SK-N-SH treated with all-trans-retinoic acid at 6 μM for 48 hours (cell line): ENCODE results near the gene HDGFL3.

ENCODE experiments used
- BACH2 ChIP-seq: fragments of 250-450 bp; sonication (Bioruptor Pico); IDR thresholded peaks from 2 replicates; pipeline ENCODE4 v1.9.0; 2021; ENCODE audit warnings: mild to moderate bottlenecking, borderline replicate concordance
- RARB ChIP-seq: fragments of 250-450 bp; sonication (Bioruptor Pico); IDR thresholded peaks from 2 replicates; pipeline ENCODE4 v1.8.0; 2021; ENCODE audit warnings: mild to moderate bottlenecking, moderate library complexity
- TOX ChIP-seq: fragments of 250-450 bp; sonication (Bioruptor Pico); IDR thresholded peaks from 2 replicates; pipeline ENCODE4 v1.8.0; 2021; ENCODE audit warnings: mild to moderate bottlenecking, moderate library complexity, borderline replicate concordance
- ZFP3 ChIP-seq: fragments of 250-450 bp; sonication (Bioruptor Pico); IDR thresholded peaks from 2 replicates; pipeline ENCODE4 v1.5.0; 2020; ENCODE audit warnings: mild to moderate bottlenecking, moderate library complexity
- ZNF8 ChIP-seq: fragments of 450-650 bp; formaldehyde crosslinking; IDR thresholded peaks from 2 replicates; pipeline ENCODE4 v1.5.0; 2020; ENCODE audit warnings: mild to moderate bottlenecking, moderate library complexity
- TF ChIP-seq, protein P1 (sequence below): fragments of 250-450 bp; sonication (Bioruptor Pico); IDR thresholded peaks from 2 replicates; pipeline ENCODE4 v1.5.0; 2020; ENCODE audit warnings: mild to moderate bottlenecking, moderate library complexity
- TF ChIP-seq, protein P2 (sequence below): fragments of 250-450 bp; sonication (Bioruptor Pico); IDR thresholded peaks from 2 replicates; pipeline ENCODE4 v1.8.0; 2020; ENCODE audit warnings: mild to moderate bottlenecking, moderate library complexity, borderline replicate concordance

DNA sequence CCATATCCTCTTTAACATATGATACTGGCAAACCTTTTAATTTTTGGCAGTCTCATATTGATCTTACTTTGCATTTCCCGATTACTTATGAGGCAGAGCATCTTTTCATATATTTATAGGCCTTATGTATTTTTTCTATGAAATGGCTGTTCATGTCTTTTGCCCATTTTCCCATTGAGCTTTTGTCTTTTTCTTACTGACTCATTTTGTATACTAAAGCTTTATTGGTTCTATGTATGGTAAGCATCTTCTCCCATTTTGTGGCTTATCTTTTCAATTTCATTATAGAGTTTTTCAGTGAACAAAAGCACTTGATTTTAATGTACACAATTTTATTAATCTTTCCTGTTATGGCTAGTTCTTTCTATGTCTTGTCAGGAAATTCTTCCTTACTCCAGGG lies 17.2 kb downstream of the HDGFL3 start:
- no peak for TF ChIP-seq TOX
- no peak for TF ChIP-seq ZFP3 (CRISPR knock-in tag)
- TF ChIP-seq, protein P1, sequence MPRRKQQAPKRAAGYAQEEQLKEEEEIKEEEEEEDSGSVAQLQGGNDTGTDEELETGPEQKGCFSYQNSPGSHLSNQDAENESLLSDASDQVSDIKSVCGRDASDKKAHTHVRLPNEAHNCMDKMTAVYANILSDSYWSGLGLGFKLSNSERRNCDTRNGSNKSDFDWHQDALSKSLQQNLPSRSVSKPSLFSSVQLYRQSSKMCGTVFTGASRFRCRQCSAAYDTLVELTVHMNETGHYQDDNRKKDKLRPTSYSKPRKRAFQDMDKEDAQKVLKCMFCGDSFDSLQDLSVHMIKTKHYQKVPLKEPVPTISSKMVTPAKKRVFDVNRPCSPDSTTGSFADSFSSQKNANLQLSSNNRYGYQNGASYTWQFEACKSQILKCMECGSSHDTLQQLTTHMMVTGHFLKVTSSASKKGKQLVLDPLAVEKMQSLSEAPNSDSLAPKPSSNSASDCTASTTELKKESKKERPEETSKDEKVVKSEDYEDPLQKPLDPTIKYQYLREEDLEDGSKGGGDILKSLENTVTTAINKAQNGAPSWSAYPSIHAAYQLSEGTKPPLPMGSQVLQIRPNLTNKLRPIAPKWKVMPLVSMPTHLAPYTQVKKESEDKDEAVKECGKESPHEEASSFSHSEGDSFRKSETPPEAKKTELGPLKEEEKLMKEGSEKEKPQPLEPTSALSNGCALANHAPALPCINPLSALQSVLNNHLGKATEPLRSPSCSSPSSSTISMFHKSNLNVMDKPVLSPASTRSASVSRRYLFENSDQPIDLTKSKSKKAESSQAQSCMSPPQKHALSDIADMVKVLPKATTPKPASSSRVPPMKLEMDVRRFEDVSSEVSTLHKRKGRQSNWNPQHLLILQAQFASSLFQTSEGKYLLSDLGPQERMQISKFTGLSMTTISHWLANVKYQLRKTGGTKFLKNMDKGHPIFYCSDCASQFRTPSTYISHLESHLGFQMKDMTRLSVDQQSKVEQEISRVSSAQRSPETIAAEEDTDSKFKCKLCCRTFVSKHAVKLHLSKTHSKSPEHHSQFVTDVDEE (CRISPR knock-in tag), result no peak
- TF ChIP-seq, protein P2, sequence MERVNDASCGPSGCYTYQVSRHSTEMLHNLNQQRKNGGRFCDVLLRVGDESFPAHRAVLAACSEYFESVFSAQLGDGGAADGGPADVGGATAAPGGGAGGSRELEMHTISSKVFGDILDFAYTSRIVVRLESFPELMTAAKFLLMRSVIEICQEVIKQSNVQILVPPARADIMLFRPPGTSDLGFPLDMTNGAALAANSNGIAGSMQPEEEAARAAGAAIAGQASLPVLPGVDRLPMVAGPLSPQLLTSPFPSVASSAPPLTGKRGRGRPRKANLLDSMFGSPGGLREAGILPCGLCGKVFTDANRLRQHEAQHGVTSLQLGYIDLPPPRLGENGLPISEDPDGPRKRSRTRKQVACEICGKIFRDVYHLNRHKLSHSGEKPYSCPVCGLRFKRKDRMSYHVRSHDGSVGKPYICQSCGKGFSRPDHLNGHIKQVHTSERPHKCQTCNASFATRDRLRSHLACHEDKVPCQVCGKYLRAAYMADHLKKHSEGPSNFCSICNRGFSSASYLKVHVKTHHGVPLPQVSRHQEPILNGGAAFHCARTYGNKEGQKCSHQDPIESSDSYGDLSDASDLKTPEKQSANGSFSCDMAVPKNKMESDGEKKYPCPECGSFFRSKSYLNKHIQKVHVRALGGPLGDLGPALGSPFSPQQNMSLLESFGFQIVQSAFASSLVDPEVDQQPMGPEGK, result no peak
- TF ChIP-seq ZNF8 (CRISPR knock-in tag), result no peak
- TF ChIP-seq RARB (CRISPR knock-in tag), result no peak
- TF ChIP-seq BACH2 (CRISPR knock-in tag), result no peak
